GM21360 (cell line): Measurements from ENCODE around the gene CCDC86.

Experiments used
- ATAC-seq: cut with Tn5 transposase; IDR thresholded peaks from one replicate; pipeline ENCODE4 v1.9.1; 2021; ENCODE audit warnings: mild to moderate bottlenecking, moderate library complexity; ENCODE audit not compliant: unreplicated experiment

The CCDC86 gene

DNA sequence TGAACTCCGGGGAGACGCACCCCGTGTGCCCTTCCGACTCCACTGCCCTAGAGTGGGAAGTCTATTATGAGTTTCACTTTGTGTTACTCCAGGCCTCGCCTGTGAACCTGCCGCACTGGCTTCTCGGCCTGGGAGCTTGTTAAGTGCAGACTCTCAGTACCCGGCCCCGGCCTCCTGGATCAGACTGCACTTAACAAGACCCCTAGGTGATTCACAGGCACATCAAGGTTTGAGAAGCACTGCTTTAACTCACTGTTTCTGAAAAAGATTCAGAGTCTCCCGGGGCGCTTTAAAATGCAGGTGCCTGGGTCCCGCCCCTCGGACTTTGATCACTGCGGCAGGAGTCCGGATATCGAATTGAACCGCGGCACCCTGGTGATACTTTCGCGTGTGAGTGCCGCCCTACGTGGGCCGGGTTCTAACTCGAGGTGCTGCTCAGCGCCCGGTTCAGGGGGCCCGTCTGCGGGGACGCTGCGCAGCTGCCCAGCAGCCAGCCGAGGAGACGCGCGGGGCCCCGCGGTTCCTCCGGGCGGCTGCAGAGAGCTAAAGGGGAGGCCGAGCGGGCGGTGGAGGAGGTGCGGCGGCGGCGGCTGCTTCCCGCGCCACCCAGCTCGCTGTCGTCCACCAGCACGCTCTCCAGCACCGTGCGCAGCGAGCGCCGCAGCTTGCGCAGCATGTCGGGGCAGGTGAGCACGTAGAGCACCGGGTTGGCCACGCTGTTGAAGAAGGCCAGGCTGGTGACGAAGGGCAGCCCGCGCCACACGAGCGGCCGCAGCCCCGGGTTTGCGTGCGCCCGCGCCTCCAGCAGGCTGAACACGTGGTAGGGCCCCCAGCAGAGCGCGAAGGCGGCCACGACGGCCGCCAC is 10.4 kb downstream of the CCDC86 start:
- no peak for ATAC-seq

DNA sequence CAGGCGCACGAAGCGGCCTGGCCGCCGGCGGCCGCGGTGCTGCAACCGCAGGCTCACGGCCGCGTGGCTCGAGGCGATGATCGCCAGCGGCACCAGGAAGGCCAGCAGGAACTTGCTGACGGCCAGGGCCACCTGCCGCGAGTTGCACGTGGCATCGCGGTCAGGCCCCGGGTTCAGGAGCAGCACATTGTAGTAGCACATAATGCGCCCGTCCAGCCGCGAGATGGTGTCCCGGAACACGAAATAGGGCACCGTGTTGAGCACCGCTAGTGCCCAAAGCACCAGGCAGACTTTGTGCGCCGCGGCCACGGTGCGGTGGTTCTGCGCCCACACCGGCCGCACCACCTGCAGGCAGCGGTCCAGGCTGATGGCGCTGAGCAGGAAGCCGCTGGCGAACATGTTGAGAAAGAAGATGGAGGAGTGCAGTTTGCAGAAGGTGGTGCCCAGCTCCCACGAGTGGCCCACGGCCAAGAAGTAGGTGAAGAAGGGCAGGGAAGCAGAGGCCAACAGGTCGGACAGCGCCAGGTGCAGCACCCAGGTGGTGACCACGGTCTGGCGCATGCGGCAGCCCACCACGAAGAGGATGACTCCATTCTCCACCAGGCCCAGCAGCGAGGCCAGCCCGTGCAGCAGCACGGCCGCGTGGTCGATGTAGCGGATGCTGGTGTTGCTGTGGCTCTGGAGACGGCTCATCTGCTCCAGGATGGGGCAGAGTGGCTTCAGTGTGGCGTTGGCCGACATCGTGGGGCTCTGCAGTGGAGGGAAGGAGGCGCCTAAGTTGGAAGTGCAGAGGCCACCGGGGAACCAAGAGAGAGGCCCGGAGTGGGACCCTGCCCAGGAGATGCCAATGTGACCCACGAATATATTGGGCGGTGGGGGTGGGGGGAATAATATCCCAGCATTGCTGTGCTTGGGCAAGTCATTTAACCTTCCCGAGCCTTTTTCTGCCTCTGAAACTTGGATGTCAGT is 11.4 kb downstream of the CCDC86 start:
- no peak for ATAC-seq

GRCh38 chr11:60854140-60854846 is 12.4 kb downstream of the CCDC86 start:
- no peak for ATAC-seq

DNA sequence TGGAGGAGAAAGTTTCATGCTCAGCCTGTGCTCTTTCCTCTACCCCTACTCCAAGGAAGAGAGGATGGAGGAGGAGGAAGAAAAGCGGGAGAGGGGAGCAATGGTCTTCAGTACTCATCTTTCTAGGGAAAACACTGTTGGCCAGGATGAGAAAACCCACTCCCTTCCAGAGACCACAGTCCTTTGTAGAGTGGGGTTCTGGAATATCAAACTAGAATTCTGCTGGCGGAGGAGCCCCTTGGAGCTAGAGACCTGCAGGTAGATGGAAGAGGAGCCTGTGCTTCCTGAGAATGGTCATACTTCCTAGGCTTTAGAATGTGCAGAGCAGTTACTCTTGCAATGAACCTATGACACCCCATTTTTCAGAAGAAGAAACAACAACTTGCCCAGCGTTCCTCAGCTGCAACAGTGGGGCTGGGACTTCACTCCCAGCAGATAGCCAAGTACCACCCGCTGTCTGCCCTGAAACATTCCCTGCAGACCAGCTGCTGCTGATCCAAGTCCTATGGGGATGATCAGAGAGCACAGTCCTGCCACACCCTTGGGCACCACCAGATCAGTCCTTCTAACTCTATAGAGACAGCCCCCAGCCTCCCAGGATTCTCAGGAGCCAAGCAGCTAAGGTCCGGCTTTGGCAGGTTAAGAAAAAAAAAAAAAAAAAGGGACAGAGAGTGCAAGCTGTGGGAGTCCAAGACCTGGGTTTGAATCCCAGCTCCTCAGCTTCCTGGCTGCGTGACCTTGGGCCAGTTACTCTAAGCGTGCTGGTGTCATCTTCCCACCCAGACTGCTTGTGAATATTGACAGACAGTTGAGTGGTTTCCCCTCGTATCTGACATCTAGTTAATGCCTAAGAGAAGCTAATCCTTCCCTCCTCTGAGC is 13.2 kb downstream of the CCDC86 start:
- ATAC-seq = no peak

GRCh38 chr11:60855726-60856633 is 14.1 kb downstream of the CCDC86 start, which contains the start of gene PTGDR2:
Gene PTGDR2 (minus strand): TSS chr11:60855950. CDS start chr11:60853722, 2,228 bp downstream.
- no peak for ATAC-seq

GRCh38 chr11:60857378-60858232 is 15.7 kb downstream of the CCDC86 start:
- ATAC-seq = no peak

- no peak for ATAC-seq
Measured at GRCh38 chr11:60858236-60858635, 16.3 kb downstream of the CCDC86 start.

GRCh38 chr11:60858731-60859464 is 17.0 kb downstream of the CCDC86 start:
- no peak for ATAC-seq

DNA sequence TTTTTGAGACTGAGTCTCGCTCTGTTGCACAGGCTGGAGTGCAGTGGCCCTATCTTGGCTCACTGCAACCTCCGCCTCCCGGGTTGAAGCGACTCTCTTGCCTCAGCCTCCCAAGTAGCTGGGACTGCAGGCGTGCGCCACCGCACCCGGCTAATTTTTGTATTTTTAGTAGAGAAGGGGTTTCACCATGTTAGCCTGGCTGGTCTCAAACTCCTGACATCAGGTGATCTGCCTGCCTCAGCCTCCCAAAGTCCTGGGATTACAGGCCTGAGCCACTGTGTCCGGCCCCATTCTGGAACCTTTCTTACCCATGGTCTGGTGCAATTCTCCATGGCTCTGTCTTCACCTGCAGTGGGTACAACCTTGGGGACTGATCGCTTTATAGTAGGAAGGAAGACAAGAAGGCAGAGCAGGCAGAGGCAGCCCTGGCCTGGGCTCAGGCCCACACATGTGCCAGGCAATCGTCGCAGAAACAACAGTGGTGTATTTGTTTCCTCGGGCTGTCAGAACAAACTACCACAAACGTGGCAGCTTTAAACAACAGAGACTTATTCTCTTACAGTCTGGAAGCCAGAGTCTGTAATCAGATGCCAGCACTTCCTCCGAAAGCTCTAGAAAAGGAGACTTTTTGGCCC is 17.8 kb downstream of the CCDC86 start:
- ATAC-seq = no peak

DNA sequence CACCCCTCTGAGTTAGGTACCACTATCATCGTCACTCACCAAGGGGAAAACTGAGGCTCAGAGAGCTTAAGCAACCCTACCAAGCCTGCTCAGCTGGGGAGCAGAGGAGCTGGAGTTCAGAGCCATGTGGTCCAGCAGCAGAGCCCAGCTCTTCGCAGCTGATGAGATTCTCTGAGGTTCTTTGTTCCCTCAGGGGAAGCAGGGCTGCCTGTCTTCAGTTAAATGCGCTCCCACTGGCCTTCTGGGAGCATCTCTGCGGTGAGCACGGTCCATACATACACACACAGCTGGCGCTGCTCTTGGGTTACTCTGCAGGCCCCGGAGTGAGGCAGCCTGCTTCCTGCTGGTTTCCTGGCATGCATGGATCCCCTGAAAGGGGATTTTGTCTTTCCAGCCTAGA is 19.0 kb downstream of the CCDC86 start:
- ATAC-seq = no peak

DNA sequence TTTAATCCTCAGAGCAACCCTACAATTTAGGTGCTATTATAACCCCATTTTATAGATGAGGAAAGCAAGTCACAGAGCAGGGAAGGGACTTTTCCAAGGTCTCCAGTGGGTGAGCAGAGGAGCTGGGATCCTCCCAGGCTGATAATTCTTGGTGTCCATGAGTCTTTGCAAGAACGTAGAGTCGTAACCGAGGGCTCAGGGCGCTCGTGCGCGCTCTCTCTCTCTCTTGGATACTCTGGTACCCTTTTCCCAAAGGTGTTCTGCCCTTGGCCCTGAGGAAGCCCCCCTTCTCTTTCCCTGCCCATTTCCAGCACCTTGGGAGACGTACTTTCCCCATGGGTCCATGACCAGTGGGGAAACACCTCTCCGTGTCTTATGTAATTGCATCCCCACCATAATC is 20.3 kb downstream of the CCDC86 start:
- no peak for ATAC-seq

DNA sequence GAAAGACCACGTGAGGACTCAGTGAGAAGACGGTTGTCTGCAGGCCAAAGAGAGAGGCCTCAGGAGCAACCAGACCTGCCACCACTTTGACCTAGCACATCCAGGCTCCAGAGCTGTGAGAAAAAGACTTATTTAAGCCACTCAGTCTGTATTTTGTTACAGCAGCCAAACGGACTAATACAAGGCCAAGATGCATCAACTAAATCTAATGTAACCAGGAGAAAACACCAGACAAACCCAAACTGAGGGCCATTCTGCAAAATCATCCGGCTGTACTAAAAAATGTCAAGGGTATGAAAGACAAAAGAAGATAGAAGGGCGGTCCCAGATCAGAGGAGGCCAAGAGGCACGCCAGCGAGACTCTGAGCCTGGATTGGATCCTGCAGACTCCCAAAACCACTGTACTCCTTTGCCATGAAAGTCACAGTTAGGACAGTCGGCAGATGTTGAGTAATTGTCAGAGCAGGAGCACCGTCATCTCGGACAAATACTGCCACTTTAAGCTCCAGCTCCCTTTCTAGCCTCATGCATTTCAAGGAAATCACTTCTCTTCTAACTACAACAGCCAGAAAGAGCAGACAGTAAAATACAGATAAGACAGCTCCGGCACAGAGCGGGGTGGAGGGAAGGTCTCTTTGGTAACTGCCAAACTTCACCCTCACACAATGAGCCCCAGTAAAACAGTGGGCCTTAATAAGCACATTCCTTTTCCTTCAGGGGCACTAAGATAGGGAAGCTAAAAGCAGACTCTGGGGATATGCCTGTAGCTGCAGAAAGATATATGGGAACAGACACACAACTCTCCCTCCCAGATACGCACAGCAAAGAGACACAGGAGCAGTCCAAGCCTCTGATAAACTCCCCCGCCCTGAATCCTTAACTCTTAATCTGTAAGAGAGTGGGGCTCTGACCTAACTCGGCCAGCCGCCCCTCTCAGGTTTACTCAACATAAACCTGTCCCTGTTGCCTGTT is 21.9 kb downstream of the CCDC86 start:
- no peak for ATAC-seq

GRCh38 chr11:60864856-60865513 is 23.1 kb downstream of the CCDC86 start:
- no peak for ATAC-seq

DNA sequence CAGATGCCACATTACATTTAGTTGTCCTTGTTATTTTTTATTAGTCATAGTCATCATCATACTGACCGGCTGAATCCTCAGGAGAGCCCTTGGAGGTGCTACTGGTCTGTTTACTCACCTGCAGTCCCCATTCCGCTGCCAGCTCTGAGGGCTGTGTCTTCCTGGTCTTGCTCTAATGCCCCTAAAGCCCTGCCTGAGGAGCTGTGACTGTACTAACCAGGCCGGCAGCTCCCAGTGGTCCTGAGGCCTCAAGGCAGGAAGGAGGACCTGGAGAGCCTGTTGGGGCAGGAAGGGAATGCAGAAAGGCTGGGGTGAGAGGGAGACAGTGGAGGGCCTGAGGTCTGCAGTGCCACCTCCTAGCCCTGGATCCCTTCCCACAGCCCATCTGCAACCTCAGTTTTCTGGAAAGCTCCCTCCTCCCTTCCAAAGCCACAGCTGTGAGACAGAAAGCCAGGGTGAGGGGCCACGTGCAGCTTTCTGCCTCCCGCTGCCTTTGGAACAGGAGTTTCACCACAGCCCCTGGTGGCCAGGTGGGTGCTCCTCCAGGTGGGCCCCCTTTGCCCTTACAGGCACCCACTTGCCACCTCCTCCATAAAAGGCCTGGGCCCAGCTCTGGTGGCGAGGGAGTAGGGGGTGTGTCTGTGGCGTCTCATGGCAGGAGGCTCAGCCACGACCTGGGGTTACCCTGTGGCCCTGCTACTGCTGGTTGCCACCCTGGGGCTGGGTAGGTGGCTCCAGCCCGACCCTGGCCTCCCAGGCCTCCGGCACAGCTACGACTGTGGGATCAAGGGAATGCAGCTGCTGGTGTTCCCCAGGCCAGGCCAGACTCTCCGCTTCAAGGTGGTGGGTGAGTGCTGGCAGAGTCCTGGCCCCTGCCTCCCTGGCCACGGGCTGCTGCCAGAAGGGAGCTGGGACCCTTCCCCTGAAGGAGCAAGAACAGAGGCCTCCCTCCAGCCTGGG is 25.3 kb downstream of the CCDC86 start, which contains the start of gene ZP1:
Gene ZP1, plus strand, starts transcription at position 632 of the 960 bp plus-strand sequence. Its CDS starts 20 bp downstream, at position 652.
- ATAC-seq = no peak
